PC-9 (cell line): Measurements from ENCODE around the gene METTL16. TPM values are rescaled to one million over a fixed set of nuclear protein-coding genes. Genes with fewer than 3 reads are reported as not detected.
A peak's percentile ranks its signal among the peaks of the same experiment; 100 is the strongest.

ENCODE experiments used
- BruUV-seq: library from RNA; stranded (reverse); fragments of 400-500 nt; replicated peaks from 2 replicates; lab custom pipeline; 2021; lab: Mats Ljungman, UMichigan
- CTCF ChIA-PET: fragments of 300-600 bp; sonication (Branson Sonifier 250); formaldehyde crosslinking; loops from one replicate; lab custom pipeline; 2022; ENCODE audit warnings: antibody characterized with exemption; lab: Charles Lee
- POLR2A ChIA-PET: fragments of 300-600 bp; sonication (Branson Sonifier 250); formaldehyde crosslinking; loops from one replicate; lab custom pipeline; 2022; ENCODE audit warnings: antibody characterized with exemption; ENCODE audit not compliant: unreplicated experiment; lab: Charles Lee
- DNase-seq, 2 experiments: peaks; one replicate each; pipeline versions ENCODE4 v3.0.0 to v3.0.0-alpha.2; 2015 to 2022; ENCODE audit warnings: mixed read lengths in 1 of 2
- H2AFZ ChIP-seq: fragments of 200-600 bp; sonication (generic); 2 replicates; pipeline ENCODE4 v1.8.1; 2017; ENCODE audit warnings: antibody characterized with exemption
- H3F3A ChIP-seq: fragments of 200-600 bp; sonication (generic); 2 replicates; pipeline ENCODE4 v1.8.1; 2017; ENCODE audit warnings: antibody characterized with exemption, mild to moderate bottlenecking, low read depth; ENCODE audit not compliant: insufficient read depth
- H3K27ac ChIP-seq: fragments of 200-600 bp; sonication (generic); 2 replicates; pipeline ENCODE4 v1.6.1; 2016; ENCODE audit warnings: mixed run types
- H3K27me3 ChIP-seq: fragments of 200-600 bp; sonication (generic); 2 replicates; pipeline ENCODE4 v1.6.1; 2016; ENCODE audit warnings: low read depth, mixed run types; ENCODE audit not compliant: insufficient read depth
- H3K36me3 ChIP-seq: fragments of 200-600 bp; sonication (generic); 2 replicates; pipeline ENCODE4 v1.6.1; 2016; ENCODE audit warnings: low read depth, mixed run types
- H3K4me1 ChIP-seq: fragments of 200-600 bp; sonication (generic); replicated peaks from 2 replicates; pipeline ENCODE4 v1.6.1; 2016; ENCODE audit warnings: mixed run types; ENCODE audit not compliant: insufficient read depth
- H3K4me2 ChIP-seq: fragments of 200-600 bp; sonication (generic); 2 replicates; pipeline ENCODE4 v1.6.1; 2017; ENCODE audit warnings: mixed run types
- H3K4me3 ChIP-seq: fragments of 200-600 bp; sonication (generic); 2 replicates; pipeline ENCODE4 v1.6.1; 2016; ENCODE audit warnings: mixed run types
- H3K79me2 ChIP-seq: fragments of 200-600 bp; sonication (generic); 2 replicates; pipeline ENCODE4 v1.6.1; 2017; ENCODE audit warnings: low read depth, mixed run types
- H3K9me2 ChIP-seq: fragments of 200-600 bp; sonication (generic); 2 replicates; pipeline ENCODE4 v1.8.1; 2017; ENCODE audit warnings: mild to moderate bottlenecking; ENCODE audit not compliant: insufficient read depth
- H3K9me3 ChIP-seq: fragments of 200-600 bp; sonication (generic); 2 replicates; pipeline ENCODE4 v1.8.1; 2016; ENCODE audit warnings: low read depth; ENCODE audit not compliant: insufficient read depth
- H4K20me1 ChIP-seq: fragments of 200-600 bp; sonication (generic); 2 replicates; pipeline ENCODE4 v1.8.1; 2017; ENCODE audit not compliant: insufficient read depth
- EZH2 ChIP-seq: fragments of 200-600 bp; sonication (generic); IDR thresholded peaks from 2 replicates; pipeline ENCODE4 v1.8.0; 2017; ENCODE audit warnings: antibody characterized with exemption, low read depth
- intact Hi-C: fragments of 100-400 bp; cut with micrococcal nuclease; formaldehyde crosslinking; loops from one replicate; pipeline ENCODE4 v1.10.0; 2022; ENCODE audit not compliant: unreplicated experiment
- total RNA-seq: library from RNA; stranded (reverse); gene quantifications from 2 replicates; pipeline ENCODE4 v1.2.3, GENCODE V29; 2021
- TF ChIP-seq, protein P1 (sequence below): fragments of 200-600 bp; sonication (generic); conservative IDR thresholded peaks from 2 replicates; pipeline ENCODE4 v1.6.1; 2017; ENCODE audit warnings: mixed run types, antibody characterized with exemption, mild to moderate bottlenecking, moderate library complexity

The METTL16 gene
- total RNA-seq, 1 experiment from 2014 or later, result 46.2 TPM

DNA sequence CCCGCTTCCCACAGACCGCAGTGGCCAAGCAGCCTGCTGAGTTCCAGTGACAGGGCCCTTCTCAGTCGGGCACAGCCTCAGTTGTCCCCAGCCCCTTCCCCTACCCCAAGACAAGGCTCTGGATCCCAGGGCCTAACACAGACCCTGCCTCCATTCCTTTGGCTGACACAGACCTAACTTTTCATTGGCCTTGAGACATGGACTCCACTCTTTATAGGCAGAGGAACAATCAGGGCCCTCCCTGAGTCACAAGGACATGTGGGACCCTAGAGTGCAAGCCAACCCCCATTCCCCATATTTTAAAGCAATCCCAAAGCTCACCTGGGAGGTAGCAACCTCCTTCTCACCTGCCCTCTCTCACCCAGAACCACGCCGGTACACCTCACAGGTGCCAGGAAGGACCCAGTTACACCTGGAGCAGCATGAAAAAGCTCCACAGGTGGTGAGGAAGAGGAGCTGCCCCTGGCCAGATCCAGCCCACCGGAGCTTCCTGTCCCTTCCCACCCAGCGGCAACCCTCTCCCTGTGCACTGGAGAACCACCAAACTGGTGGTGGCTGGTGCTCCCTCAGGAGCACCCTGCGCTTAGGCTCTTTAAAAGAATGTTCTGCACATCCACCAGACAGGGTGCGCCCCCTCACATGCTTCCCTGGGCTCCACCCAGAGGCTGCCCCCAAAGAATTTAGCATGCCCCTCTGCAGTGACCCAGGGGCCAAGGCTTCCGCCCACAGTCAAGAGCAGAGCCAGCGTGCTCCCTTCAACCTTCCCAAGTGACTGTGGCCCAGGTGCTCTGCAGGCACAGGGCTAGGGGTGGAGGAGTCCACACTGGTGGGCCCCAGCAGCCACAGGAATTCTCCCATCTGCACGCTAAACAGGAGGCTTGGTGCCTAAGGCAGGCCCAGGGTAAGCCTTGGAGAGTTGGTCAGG, 114.2 kb downstream of the METTL16 start:
- ChIA-PET POLR2A (interaction anchor here (0.6 kb wide), 1 partner anchor 9 kb away, joined by 4 read pairs; no protein-coding TSS in a partner anchor), CTCF (interaction anchor here (0.6 kb wide), 1 partner anchor 8 kb away, joined by 3 read pairs; no protein-coding TSS in a partner anchor)
- H3K79me2 ChIP-seq, result peaks cover 47% of the 10 kb centered on the region
- no peaks in the 10 kb centered on the region for H3K36me3 ChIP-seq
- H3K4me3 ChIP-seq, result peak overlapping the region; percentile 51; the same call in 1 of the 2 replicates
- no peak for DNase-seq
- peaks cover 19% of the 10 kb centered on the region for H4K20me1 ChIP-seq
- no peaks in the 10 kb centered on the region for H3K9me2 ChIP-seq
- H3K9me3 ChIP-seq, result no peaks in the 10 kb centered on the region
- H3K4me2 ChIP-seq, result peak overlapping the region; percentile 99
- intact Hi-C loops, result no loop called here
- H3K4me1 ChIP-seq, result peaks cover 38% of the 10 kb centered on the region
- BruUV-seq, result no TSS peak
- TF ChIP-seq EZH2, result no peak
- TF ChIP-seq, protein P1, sequence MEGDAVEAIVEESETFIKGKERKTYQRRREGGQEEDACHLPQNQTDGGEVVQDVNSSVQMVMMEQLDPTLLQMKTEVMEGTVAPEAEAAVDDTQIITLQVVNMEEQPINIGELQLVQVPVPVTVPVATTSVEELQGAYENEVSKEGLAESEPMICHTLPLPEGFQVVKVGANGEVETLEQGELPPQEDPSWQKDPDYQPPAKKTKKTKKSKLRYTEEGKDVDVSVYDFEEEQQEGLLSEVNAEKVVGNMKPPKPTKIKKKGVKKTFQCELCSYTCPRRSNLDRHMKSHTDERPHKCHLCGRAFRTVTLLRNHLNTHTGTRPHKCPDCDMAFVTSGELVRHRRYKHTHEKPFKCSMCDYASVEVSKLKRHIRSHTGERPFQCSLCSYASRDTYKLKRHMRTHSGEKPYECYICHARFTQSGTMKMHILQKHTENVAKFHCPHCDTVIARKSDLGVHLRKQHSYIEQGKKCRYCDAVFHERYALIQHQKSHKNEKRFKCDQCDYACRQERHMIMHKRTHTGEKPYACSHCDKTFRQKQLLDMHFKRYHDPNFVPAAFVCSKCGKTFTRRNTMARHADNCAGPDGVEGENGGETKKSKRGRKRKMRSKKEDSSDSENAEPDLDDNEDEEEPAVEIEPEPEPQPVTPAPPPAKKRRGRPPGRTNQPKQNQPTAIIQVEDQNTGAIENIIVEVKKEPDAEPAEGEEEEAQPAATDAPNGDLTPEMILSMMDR, result no peak
- no peaks in the 10 kb centered on the region for H3K27me3 ChIP-seq
- no peak overlapping the region for H2AFZ ChIP-seq
- H3K27ac ChIP-seq, result peak overlapping the region; percentile 96
- H3F3A ChIP-seq, result peaks cover 38% of the 10 kb centered on the region

DNA sequence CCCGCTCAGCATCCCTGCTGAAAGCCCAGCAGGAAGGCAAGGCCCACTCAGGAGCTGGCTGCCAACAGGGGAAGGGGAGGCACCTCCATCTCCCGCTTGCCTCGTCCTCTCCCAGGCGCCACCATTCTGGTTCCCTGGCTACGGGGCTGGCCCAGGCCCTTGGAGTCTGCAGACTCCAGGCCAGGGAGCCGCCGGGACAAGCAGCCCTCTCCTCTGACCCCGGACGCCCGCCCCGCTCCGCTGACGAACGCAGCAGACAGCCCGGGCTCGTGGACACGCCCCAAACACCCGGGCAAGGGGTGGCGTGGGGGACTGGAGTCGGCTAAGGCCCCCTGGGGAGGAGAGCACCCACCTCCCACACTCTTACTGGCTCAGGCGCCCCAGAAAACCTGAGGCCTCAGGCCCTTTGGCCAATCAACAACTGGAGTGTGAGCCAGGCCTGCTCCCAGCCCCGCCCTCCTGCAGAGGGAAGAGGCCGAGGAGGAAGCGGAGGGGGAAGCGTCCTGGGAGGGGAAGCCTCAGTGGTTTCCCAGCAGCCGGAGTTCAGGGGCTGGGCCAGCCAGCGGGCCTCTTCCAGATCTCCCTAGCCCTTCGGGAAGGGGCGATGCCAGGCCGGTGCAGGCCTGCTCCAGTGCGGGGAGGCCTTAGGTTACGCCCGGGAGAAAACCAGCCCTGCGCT, 115.0 kb downstream of the METTL16 start:
- BruUV-seq, result no TSS peak
- DNase-seq, result peak; percentile 94 to 98
- peak overlapping the region; percentile 66 for H3K27ac ChIP-seq
- no peaks in the 10 kb centered on the region for H3K9me3 ChIP-seq
- TF ChIP-seq, protein P1, result no peak
- no peak for TF ChIP-seq EZH2
- peaks cover 53% of the 10 kb centered on the region for H3K79me2 ChIP-seq
- peak overlapping the region; percentile 51; the same call in 1 of the 2 replicates for H3K4me3 ChIP-seq
- intact Hi-C loops, result no loop called here
- peak overlapping the region; percentile 99 for H3K4me2 ChIP-seq
- ChIA-PET POLR2A (interaction anchor here (0.6 to 0.7 kb wide), 2 partner anchors 10 to 1138 kb away, joined by 4 read pairs; no protein-coding TSS in a partner anchor), CTCF (no interaction called here)
- no peak overlapping the region for H2AFZ ChIP-seq
- H3K4me1 ChIP-seq, result peaks cover 41% of the 10 kb centered on the region
- H3F3A ChIP-seq, result peaks cover 42% of the 10 kb centered on the region
- H3K27me3 ChIP-seq, result no peaks in the 10 kb centered on the region
- no peaks in the 10 kb centered on the region for H3K36me3 ChIP-seq
- H3K9me2 ChIP-seq, result no peaks in the 10 kb centered on the region
- H4K20me1 ChIP-seq, result peaks cover 25% of the 10 kb centered on the region

DNA sequence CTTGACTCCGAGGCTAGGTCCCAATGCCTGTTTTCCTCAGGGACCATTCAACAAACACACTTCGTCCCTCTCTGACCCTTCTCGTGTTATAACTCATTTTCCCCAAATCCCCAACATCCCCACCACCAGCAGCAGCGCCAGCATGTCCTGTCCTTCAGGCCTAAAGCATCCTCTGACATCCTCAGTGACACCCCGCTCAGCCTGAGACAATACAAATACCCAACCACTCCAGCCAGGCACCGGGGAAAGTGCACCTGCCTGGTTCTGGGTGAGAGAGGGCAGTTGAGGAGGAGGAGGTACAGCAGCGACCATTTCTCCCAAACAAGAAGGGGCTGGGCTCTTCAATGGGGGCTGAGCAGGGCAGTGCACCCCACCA, 115.5 kb downstream of the METTL16 start:
- H3K36me3 ChIP-seq, result no peaks in the 10 kb centered on the region
- peak overlapping the region; percentile 51; the same call in 1 of the 2 replicates for H3K4me3 ChIP-seq
- H4K20me1 ChIP-seq, result peaks cover 30% of the 10 kb centered on the region
- no peaks in the 10 kb centered on the region for H3K9me3 ChIP-seq
- H3K79me2 ChIP-seq, result peaks cover 58% of the 10 kb centered on the region
- H3F3A ChIP-seq, result peaks cover 46% of the 10 kb centered on the region
- peaks cover 45% of the 10 kb centered on the region for H3K4me1 ChIP-seq
- no peak for DNase-seq
- no peak overlapping the region for H2AFZ ChIP-seq
- peak overlapping the region; percentile 99 for H3K4me2 ChIP-seq
- intact Hi-C loops, result no loop called here
- no peaks in the 10 kb centered on the region for H3K9me2 ChIP-seq
- BruUV-seq, result no TSS peak
- CTCF ChIA-PET, result no interaction called here
- no peaks in the 10 kb centered on the region for H3K27me3 ChIP-seq
- peak overlapping the region; percentile 66 for H3K27ac ChIP-seq
- POLR2A ChIA-PET, result interaction anchor here (0.7 kb wide), 1 partner anchor 1139 kb away, joined by 4 read pairs; no protein-coding TSS in a partner anchor
- TF ChIP-seq, protein P1, result no peak
- no peak for TF ChIP-seq EZH2
